ENCODE measurements around the gene SLC38A6.

Gene SLC38A6

GRCh38 chr14:60975551-60975950, 5.5 kb upstream of the SLC38A6 start:
- no peak overlapping the region for H3K4me3 ChIP-seq (ENCODE audit: low read depth, low read length)
- TF ChIP-seq CTCF (IDR thresholded peaks at IDR 0.05; ENCODE audit: low read depth, low read length): no peak

GRCh38 chr14:60977847-60978246, 3.2 kb upstream of the SLC38A6 start:
- TF ChIP-seq CTCF (IDR thresholded peaks at IDR 0.05; ENCODE audit: low read depth, low read length): no peak
- H3K4me3 ChIP-seq (ENCODE audit: low read depth, low read length): peak overlapping the region; percentile 15; the same call in 1 of the 2 replicates

- H3K4me3 ChIP-seq (ENCODE audit: low read depth, low read length): peak overlapping the region; percentile 81
- TF ChIP-seq CTCF (IDR thresholded peaks at IDR 0.05; ENCODE audit: low read depth, low read length): no peak
Measured at GRCh38 chr14:60981633-60982455, 799 bp downstream of the SLC38A6 start.

GRCh38 chr14:60984196-60984595, 3.2 kb downstream of the SLC38A6 start:
- peak overlapping the region; percentile 81 for H3K4me3 ChIP-seq (ENCODE audit: low read depth, low read length)
- TF ChIP-seq CTCF (IDR thresholded peaks at IDR 0.05; ENCODE audit: low read depth, low read length): no peak

GRCh38 chr14:60986500-60986899, 5.5 kb downstream of the SLC38A6 start:
- no peak overlapping the region for H3K4me3 ChIP-seq (ENCODE audit: low read depth, low read length)
- TF ChIP-seq CTCF (IDR thresholded peaks at IDR 0.05; ENCODE audit: low read depth, low read length): no peak

- TF ChIP-seq CTCF (IDR thresholded peaks at IDR 0.05; ENCODE audit: low read depth, low read length): no peak
- no peak overlapping the region for H3K4me3 ChIP-seq (ENCODE audit: low read depth, low read length)
Measured at GRCh38 chr14:60989599-60989998, 8.6 kb downstream of the SLC38A6 start.

GRCh38 chr14:60998617-60999016, 17.6 kb downstream of the SLC38A6 start:
- H3K4me3 ChIP-seq (ENCODE audit: low read depth, low read length): no peak overlapping the region
- no peak for TF ChIP-seq CTCF (IDR thresholded peaks at IDR 0.05; ENCODE audit: low read depth, low read length)
